Ishikawa (cell line): ENCODE results near the gene CAMTA1.

Experiments used
- CEBPB ChIP-seq: IDR thresholded peaks from 2 replicates; pipeline ENCODE4 v1.6.1; 2012
- CREB1 ChIP-seq: IDR thresholded peaks from 2 replicates; pipeline ENCODE4 v1.6.1; 2012; ENCODE audit warnings: low read depth
- EGR1 ChIP-seq: IDR thresholded peaks from 2 replicates; pipeline ENCODE4 v1.6.1; 2012
- EP300 ChIP-seq: IDR thresholded peaks from 2 replicates; pipeline ENCODE4 v1.6.1; 2012; ENCODE audit warnings: borderline replicate concordance
- FOXM1 ChIP-seq: IDR thresholded peaks from 2 replicates; pipeline ENCODE4 v1.6.1; 2012; ENCODE audit warnings: low read depth, borderline replicate concordance
- MAX ChIP-seq: IDR thresholded peaks from 2 replicates; pipeline ENCODE4 v1.6.1; 2012
- NFIC ChIP-seq: IDR thresholded peaks from 2 replicates; pipeline ENCODE4 v1.6.1; 2012
- RAD21 ChIP-seq: IDR thresholded peaks from 2 replicates; pipeline ENCODE4 v1.6.1; 2012; ENCODE audit warnings: low read depth
- REST ChIP-seq: IDR thresholded peaks from 2 replicates; pipeline ENCODE4 v1.6.1; 2012; ENCODE audit warnings: low read depth, mild to moderate bottlenecking
- TAF1 ChIP-seq: IDR thresholded peaks from 2 replicates; pipeline ENCODE4 v1.6.1; 2012; ENCODE audit warnings: low read depth, mild to moderate bottlenecking
- TCF12 ChIP-seq: IDR thresholded peaks from 2 replicates; pipeline ENCODE4 v1.6.1; 2012; ENCODE audit warnings: low read depth
- TEAD4 ChIP-seq: IDR thresholded peaks from 2 replicates; pipeline ENCODE4 v1.6.1; 2012
- USF1 ChIP-seq: IDR thresholded peaks from 2 replicates; pipeline ENCODE4 v1.6.1; 2012
- YY1 ChIP-seq: IDR thresholded peaks from 2 replicates; pipeline ENCODE4 v1.6.1; 2012; ENCODE audit warnings: low read depth
- ZBTB7A ChIP-seq: IDR thresholded peaks from 2 replicates; pipeline ENCODE4 v1.6.1; 2012; ENCODE audit warnings: low read depth

CAMTA1 gene

GRCh38 chr1:6928106-6928885 lies 143.0 kb downstream of the CAMTA1 start:
- no peak for TF ChIP-seq RAD21
- no peak for TF ChIP-seq EP300
- TF ChIP-seq REST, result no peak
- TF ChIP-seq ZBTB7A, result no peak
- no peak for TF ChIP-seq MAX
- no peak for TF ChIP-seq FOXM1
- TF ChIP-seq CEBPB, result no peak
- no peak for TF ChIP-seq YY1
- TF ChIP-seq CREB1, result no peak
- no peak for TF ChIP-seq USF1
- TF ChIP-seq TCF12, result no peak
- TF ChIP-seq NFIC, result no peak

GRCh38 chr1:6930732-6931300 lies 145.6 kb downstream of the CAMTA1 start:
- TF ChIP-seq TCF12, result no peak
- TF ChIP-seq FOXM1, result no peak
- no peak for TF ChIP-seq YY1
- TF ChIP-seq NFIC, result no peak
- no peak for TF ChIP-seq REST
- TF ChIP-seq USF1, result no peak
- no peak for TF ChIP-seq TAF1
- no peak for TF ChIP-seq EP300
- no peak for TF ChIP-seq CEBPB
- no peak for TF ChIP-seq MAX
- TF ChIP-seq RAD21, result no peak
- TF ChIP-seq ZBTB7A, result no peak
- TF ChIP-seq EGR1, result no peak
- TF ChIP-seq TEAD4, result no peak
- TF ChIP-seq CREB1, result no peak

GRCh38 chr1:6935361-6935883 lies 150.2 kb downstream of the CAMTA1 start:
- no peak for TF ChIP-seq TAF1
- no peak for TF ChIP-seq USF1
- no peak for TF ChIP-seq EGR1
- no peak for TF ChIP-seq YY1
- TF ChIP-seq RAD21, result no peak
- TF ChIP-seq CREB1, result no peak
- no peak for TF ChIP-seq TCF12
- TF ChIP-seq ZBTB7A, result no peak
- TF ChIP-seq TEAD4, result no peak
- TF ChIP-seq FOXM1, result no peak
- TF ChIP-seq MAX, result no peak
- no peak for TF ChIP-seq REST
- TF ChIP-seq CEBPB, result no peak
- TF ChIP-seq NFIC, result no peak
- no peak for TF ChIP-seq EP300
